IMR-90 (cell line): ENCODE data around the gene IGSF3. TPM values are rescaled to one million over a fixed set of nuclear protein-coding genes. Genes with fewer than 3 reads are reported as not detected.

Experiments used
- ATAC-seq: fragments of 200-7000 bp; cut with Tn5 transposase; 2 replicates; pipeline ENCODE4 v1.9.1; 2020; ENCODE audit warnings: low read depth, mild to moderate bottlenecking, moderate library complexity
- BruUV-seq: library from RNA; stranded (reverse); fragments of 400-500 nt; replicated peaks from 2 replicates; lab custom pipeline; 2021; lab: Mats Ljungman, UMichigan
- CTCF ChIA-PET: fragments of 300-600 bp; formaldehyde crosslinking; extraction: SDS; loops from one replicate; lab custom pipeline; 2021; ENCODE audit warnings: antibody characterized with exemption; lab: Yijun Ruan, JAX
- POLR2A ChIA-PET: fragments of 300-600 bp; sonication (Branson Sonifier 250); formaldehyde crosslinking; loops from one replicate; lab custom pipeline; 2022; ENCODE audit warnings: antibody characterized with exemption; ENCODE audit not compliant: unreplicated experiment; lab: Charles Lee
- DNase-seq: peaks from one replicate; pipeline ENCODE4 v3.0.0; 2013
- H2AFZ ChIP-seq: replicated peaks from 2 replicates; pipeline ENCODE3; 2013; ENCODE audit warnings: low read length, mild to moderate bottlenecking; ENCODE audit not compliant: poor library complexity
- H2AK5ac ChIP-seq: 2 replicates; pipeline ENCODE4 v1.6.1; 2013; ENCODE audit warnings: low read depth, low read length, inconsistent platforms
- H2AK9ac ChIP-seq: replicated peaks from 2 replicates; pipeline ENCODE3; 2013; ENCODE audit warnings: mild to moderate bottlenecking, low read depth, low read length, moderate library complexity; ENCODE audit not compliant: poor library complexity
- H2BK120ac ChIP-seq: 2 replicates; pipeline ENCODE4 v1.6.1; 2013; ENCODE audit warnings: low read depth, low read length, inconsistent platforms
- H2BK15ac ChIP-seq: 3 replicates; pipeline ENCODE4 v1.6.1; 2013; ENCODE audit warnings: low read depth, low read length, inconsistent platforms
- H2BK20ac ChIP-seq: 2 replicates; pipeline ENCODE4 v1.6.1; 2013; ENCODE audit warnings: low read depth, mild to moderate bottlenecking, inconsistent platforms, low read length, moderate library complexity
- H2BK5ac ChIP-seq: 2 replicates; pipeline ENCODE4 v1.6.1; 2013; ENCODE audit warnings: mild to moderate bottlenecking, low read depth, low read length, inconsistent platforms; ENCODE audit not compliant: poor library complexity, severe bottlenecking
- H3K14ac ChIP-seq: replicated peaks from 2 replicates; pipeline ENCODE4 v1.6.1; 2013; ENCODE audit warnings: low read depth, low read length, inconsistent platforms
- H3K18ac ChIP-seq: 2 replicates; pipeline ENCODE4 v1.6.1; 2013; ENCODE audit warnings: low read depth, low read length, control low read depth
- H3K23ac ChIP-seq: 2 replicates; pipeline ENCODE4 v1.6.1; 2013; ENCODE audit warnings: low read depth, low read length, inconsistent platforms
- H3K27ac ChIP-seq: 2 replicates; pipeline ENCODE4 v1.5.1; 2013; ENCODE audit warnings: mild to moderate bottlenecking, control low read depth, low read length; ENCODE audit not compliant: insufficient read depth
- H3K27me3 ChIP-seq: 2 replicates; pipeline ENCODE4 v1.6.1; 2013; ENCODE audit warnings: low read length; ENCODE audit not compliant: control insufficient read depth, insufficient read depth
- H3K36me3 ChIP-seq: 2 replicates; pipeline ENCODE4 v1.6.1; 2013; ENCODE audit warnings: low read length, mixed read lengths; ENCODE audit not compliant: control insufficient read depth, insufficient read depth
- H3K4ac ChIP-seq: 2 replicates; pipeline ENCODE4 v1.6.1; 2013; ENCODE audit warnings: low read depth, low read length, inconsistent platforms
- H3K4me1 ChIP-seq: 2 replicates; pipeline ENCODE4 v1.6.1; 2013; ENCODE audit warnings: low read length, mixed read lengths; ENCODE audit not compliant: control insufficient read depth, insufficient read depth
- H3K4me2 ChIP-seq: 2 replicates; pipeline ENCODE4 v1.6.1; 2013; ENCODE audit warnings: low read depth, mild to moderate bottlenecking, control low read depth, low read length, moderate library complexity
- H3K4me3 ChIP-seq: 2 replicates; pipeline ENCODE4 v1.5.1; 2013; ENCODE audit warnings: low read depth, mild to moderate bottlenecking, control low read depth, low read length, moderate library complexity; ENCODE audit not compliant: insufficient read depth
- H3K56ac ChIP-seq: 2 replicates; pipeline ENCODE4 v1.6.1; 2013; ENCODE audit warnings: low read length, inconsistent platforms; ENCODE audit not compliant: insufficient read depth; ENCODE audit errors: extremely low read depth
- H3K79me1 ChIP-seq, 2 experiments: 2 replicates each; pipeline ENCODE4 v1.6.1; 2013; ENCODE audit warnings: low read length in 2 of 2, inconsistent platforms in 1 of 2, low read depth in 1 of 2
- H3K9ac ChIP-seq: 2 replicates; pipeline ENCODE4 v1.6.1; 2013; ENCODE audit warnings: low read depth, low read length, control low read depth
- H3K9me1 ChIP-seq: 2 replicates; pipeline ENCODE4 v1.6.1; 2013; ENCODE audit warnings: low read length, inconsistent platforms; ENCODE audit not compliant: insufficient read depth
- H3K9me3 ChIP-seq: 2 replicates; pipeline ENCODE4 v1.6.1; 2013; ENCODE audit warnings: low read length; ENCODE audit not compliant: control insufficient read depth, insufficient read depth
- H4K20me1 ChIP-seq: 2 replicates; pipeline ENCODE4 v1.6.1; 2013; ENCODE audit warnings: low read length, inconsistent platforms; ENCODE audit not compliant: insufficient read depth
- H4K5ac ChIP-seq: 2 replicates; pipeline ENCODE4 v1.6.1; 2013; ENCODE audit warnings: mild to moderate bottlenecking, low read depth, low read length, control low read depth
- H4K8ac ChIP-seq, 2 experiments: 2 replicates each; pipeline ENCODE4 v1.6.1; 2013; ENCODE audit warnings: low read depth in 2 of 2, low read length in 2 of 2, control low read depth in 1 of 2, inconsistent platforms in 1 of 2
- H4K91ac ChIP-seq: 2 replicates; pipeline ENCODE4 v1.6.1; 2013; ENCODE audit warnings: low read depth, low read length, inconsistent platforms; ENCODE audit not compliant: insufficient read depth
- BHLHE40 ChIP-seq: fragments of 150-350 bp; IDR thresholded peaks from 2 replicates; pipeline ENCODE4 v1.6.1; 2016; ENCODE audit warnings: mild to moderate bottlenecking, low read depth, low read length
- CEBPB ChIP-seq: IDR thresholded peaks from 2 replicates; pipeline ENCODE4 v1.6.1; 2012; ENCODE audit warnings: low read depth, low read length, improper control_type of control experiment
- CHD1 ChIP-seq: IDR thresholded peaks from 2 replicates; pipeline ENCODE4 v1.6.1; 2012; ENCODE audit warnings: low read depth, low read length, improper control_type of control experiment
- FOS ChIP-seq: fragments of 150-350 bp; IDR thresholded peaks from 2 replicates; pipeline ENCODE4 v1.6.1; 2016; ENCODE audit warnings: low read depth, low read length
- MAFK ChIP-seq: IDR thresholded peaks from 2 replicates; pipeline ENCODE4 v1.6.1; 2012; ENCODE audit warnings: low read depth, low read length, improper control_type of control experiment
- MAZ ChIP-seq: IDR thresholded peaks from 2 replicates; pipeline ENCODE4 v1.6.1; 2012; ENCODE audit warnings: low read depth, mild to moderate bottlenecking, low read length, improper control_type of control experiment, moderate library complexity, borderline replicate concordance
- MXI1 ChIP-seq: IDR thresholded peaks from 2 replicates; pipeline ENCODE4 v1.6.1; 2012; ENCODE audit warnings: low read depth, mild to moderate bottlenecking, low read length, moderate library complexity, borderline replicate concordance
- NFE2L2 ChIP-seq: fragments of 150-350 bp; IDR thresholded peaks from 2 replicates; pipeline ENCODE4 v1.6.1; 2016; ENCODE audit warnings: low read depth, mild to moderate bottlenecking, low read length
- POLR2A ChIP-seq: IDR thresholded peaks from 2 replicates; pipeline ENCODE4 v1.6.1; 2012; ENCODE audit warnings: mild to moderate bottlenecking, low read depth, low read length
- RAD21 ChIP-seq: IDR thresholded peaks from 2 replicates; pipeline ENCODE4 v1.6.1; 2012; ENCODE audit warnings: low read length, improper control_type of control experiment
- RCOR1 ChIP-seq: IDR thresholded peaks from 2 replicates; pipeline ENCODE4 v1.6.1; 2012; ENCODE audit warnings: mild to moderate bottlenecking, low read length, improper control_type of control experiment; ENCODE audit not compliant: insufficient replicate concordance
- RFX5 ChIP-seq: IDR thresholded peaks from 2 replicates; pipeline ENCODE4 v1.8.0; 2012; ENCODE audit warnings: low read depth, mild to moderate bottlenecking, low read length, moderate library complexity
- SMC3 ChIP-seq: fragments of 150-350 bp; IDR thresholded peaks from 2 replicates; pipeline ENCODE4 v1.6.1; 2016; ENCODE audit warnings: low read depth, mild to moderate bottlenecking, antibody characterized with exemption, low read length, moderate library complexity
- USF2 ChIP-seq: fragments of 150-350 bp; IDR thresholded peaks from 2 replicates; pipeline ENCODE4 v1.6.1; 2017; ENCODE audit warnings: mild to moderate bottlenecking, antibody characterized with exemption, low read length, low read depth
- WGBS, 2 experiments: methylation state at CpG; one replicate each; pipeline versions ENCODE4 v1.1.5 to v1.1.7; 2013; ENCODE audit warnings: missing lambda C conversion rate in 2 of 2; ENCODE audit not compliant: insufficient read length in 1 of 2; ENCODE audit errors: extremely low coverage in 2 of 2; 5-methylcytosine and 5-hydroxymethylcytosine counted together
- dilution Hi-C: fragments of 300-500 bp; cut with HindIII; formaldehyde crosslinking; loops from one replicate; pipeline ENCODE4 v1.14.3; 2018; ENCODE audit warnings: low sequenced_read_pairs; ENCODE audit not compliant: unreplicated experiment
- in situ Hi-C: fragments of 300-500 bp; cut with MboI; formaldehyde crosslinking; loops from 3 replicates; pipeline ENCODE4 v1.14.3; 2019; ENCODE audit warnings: low sequenced_read_pairs, inconsistent platforms, mixed read lengths
- intact Hi-C: fragments of 100-400 bp; cut with micrococcal nuclease; formaldehyde crosslinking; loops from 2 replicates; pipeline ENCODE4 v1.10.0; 2022
- polyA plus RNA-seq, 3 experiments: library from polyadenylated mRNA; depleted of rRNA; stranded (reverse); fragments of >200 nt; gene quantifications; 2 replicates each; pipeline ENCODE4 v1.2.3, GENCODE V29; 2012; ENCODE audit warnings: low replicate concordance in 1 of 3
- total RNA-seq: library from RNA; depleted of rRNA; stranded (reverse); fragments of >200 nt; gene quantifications from 2 replicates; pipeline ENCODE4 v1.2.3, GENCODE V29; 2012
- TF ChIP-seq, protein P1 (sequence below): fragments of 150-350 bp; IDR thresholded peaks from 2 replicates; pipeline ENCODE4 v1.6.1; 2016; ENCODE audit warnings: low read depth, mild to moderate bottlenecking, low read length, moderate library complexity, borderline replicate concordance
- TF ChIP-seq, protein P2 (sequence below): conservative IDR thresholded peaks from 2 replicates; pipeline ENCODE4 v1.5.1; 2012; ENCODE audit warnings: mild to moderate bottlenecking, low read depth, low read length, improper control_type of control experiment

The IGSF3 gene
- total and polyA plus RNA-seq, 2 of the 4 experiments (the other 2 are of a cell fraction) = under 0.01 to 0.02 TPM

GRCh38 chr1:116605315-116605714, 62.2 kb downstream of the IGSF3 start:
- Histone ChIP-seq H2BK5ac (no peak overlapping the region), H3K23ac (no peak overlapping the region), H3K9me3 (no peaks in the 10 kb centered on the region), H3K27me3 (peaks cover 2% of the 10 kb centered on the region; the same call in 1 of the 2 replicates), H3K27ac (no peak overlapping the region), H2BK20ac (no peak overlapping the region), H3K9me1 (no peaks in the 10 kb centered on the region), H2AFZ (no peak overlapping the region), H4K8ac (no peak overlapping the region), H3K4me3 (no peak overlapping the region), H3K14ac (no peak overlapping the region), H3K36me3 (no peaks in the 10 kb centered on the region), H3K79me1 (no peaks in the 10 kb centered on the region), H3K18ac (no peak overlapping the region), H4K5ac (no peak overlapping the region), H2BK15ac (no peak overlapping the region), H3K4me2 (no peak overlapping the region), H2BK120ac (no peak overlapping the region), H4K20me1 (no peaks in the 10 kb centered on the region), H3K9ac (no peak overlapping the region), H3K4me1 (no peaks in the 10 kb centered on the region), H2AK5ac (no peak overlapping the region), H2AK9ac (no peak overlapping the region), H3K4ac (no peak overlapping the region), H3K56ac (no peak overlapping the region), H4K91ac (no peak overlapping the region)
- CTCF ChIA-PET = no interaction called here
- in situ Hi-C loops (no loop called here), intact Hi-C loops (no loop called here), dilution Hi-C loops (no loop called here)
- no CpG with 5 or more reads among the region's 1 CpG for WGBS, 2 experiments
- TF ChIP-seq CHD1 (no peak), USF2 (no peak), RCOR1 (no peak), SMC3 (no peak), CEBPB (no peak), MXI1 (no peak), MAFK (no peak), FOS (no peak), RFX5 (no peak), BHLHE40 (no peak), NFE2L2 (no peak), MAZ (no peak), RAD21 (no peak), POLR2A (no peak)
- TF ChIP-seq, protein P1, sequence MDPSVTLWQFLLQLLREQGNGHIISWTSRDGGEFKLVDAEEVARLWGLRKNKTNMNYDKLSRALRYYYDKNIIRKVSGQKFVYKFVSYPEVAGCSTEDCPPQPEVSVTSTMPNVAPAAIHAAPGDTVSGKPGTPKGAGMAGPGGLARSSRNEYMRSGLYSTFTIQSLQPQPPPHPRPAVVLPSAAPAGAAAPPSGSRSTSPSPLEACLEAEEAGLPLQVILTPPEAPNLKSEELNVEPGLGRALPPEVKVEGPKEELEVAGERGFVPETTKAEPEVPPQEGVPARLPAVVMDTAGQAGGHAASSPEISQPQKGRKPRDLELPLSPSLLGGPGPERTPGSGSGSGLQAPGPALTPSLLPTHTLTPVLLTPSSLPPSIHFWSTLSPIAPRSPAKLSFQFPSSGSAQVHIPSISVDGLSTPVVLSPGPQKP = no peak
- TF ChIP-seq, protein P2, sequence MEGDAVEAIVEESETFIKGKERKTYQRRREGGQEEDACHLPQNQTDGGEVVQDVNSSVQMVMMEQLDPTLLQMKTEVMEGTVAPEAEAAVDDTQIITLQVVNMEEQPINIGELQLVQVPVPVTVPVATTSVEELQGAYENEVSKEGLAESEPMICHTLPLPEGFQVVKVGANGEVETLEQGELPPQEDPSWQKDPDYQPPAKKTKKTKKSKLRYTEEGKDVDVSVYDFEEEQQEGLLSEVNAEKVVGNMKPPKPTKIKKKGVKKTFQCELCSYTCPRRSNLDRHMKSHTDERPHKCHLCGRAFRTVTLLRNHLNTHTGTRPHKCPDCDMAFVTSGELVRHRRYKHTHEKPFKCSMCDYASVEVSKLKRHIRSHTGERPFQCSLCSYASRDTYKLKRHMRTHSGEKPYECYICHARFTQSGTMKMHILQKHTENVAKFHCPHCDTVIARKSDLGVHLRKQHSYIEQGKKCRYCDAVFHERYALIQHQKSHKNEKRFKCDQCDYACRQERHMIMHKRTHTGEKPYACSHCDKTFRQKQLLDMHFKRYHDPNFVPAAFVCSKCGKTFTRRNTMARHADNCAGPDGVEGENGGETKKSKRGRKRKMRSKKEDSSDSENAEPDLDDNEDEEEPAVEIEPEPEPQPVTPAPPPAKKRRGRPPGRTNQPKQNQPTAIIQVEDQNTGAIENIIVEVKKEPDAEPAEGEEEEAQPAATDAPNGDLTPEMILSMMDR = no peak
- POLR2A ChIA-PET = no interaction called here
- DNase-seq (no peak), ATAC-seq (no peak)
- no TSS peak for BruUV-seq
